Lower lobe of right lung (tissue), 2 donors: ENCODE measurements around the gene PLOD3. TPM values are rescaled to one million over a fixed set of nuclear protein-coding genes. Genes with fewer than 3 reads are reported as not detected.

Source experiments
- ATAC-seq, 2 donors: fragments of 200-7000 bp; cut with Tn5 transposase; one replicate each; pipeline ENCODE4 v1.9.1; 2020 to 2022; ENCODE audit warnings: mild to moderate bottlenecking in 2 of 2, moderate library complexity in 2 of 2
- DNase-seq: peaks from one replicate; pipeline ENCODE4 v3.0.0-alpha.2; 2020
- H3K27ac ChIP-seq: fragments of 200-600 bp; one replicate; pipeline ENCODE4 v1.8.0; 2022
- H3K27me3 ChIP-seq: fragments of 200-600 bp; one replicate; pipeline ENCODE4 v1.8.0; 2022; ENCODE audit warnings: low read depth
- H3K36me3 ChIP-seq: fragments of 200-600 bp; one replicate; pipeline ENCODE4 v1.8.0; 2022; ENCODE audit warnings: mild to moderate bottlenecking
- H3K4me1 ChIP-seq: fragments of 200-600 bp; one replicate; pipeline ENCODE4 v1.8.0; 2022
- H3K4me3 ChIP-seq: fragments of 200-600 bp; one replicate; pipeline ENCODE4 v1.8.0; 2022; ENCODE audit warnings: mild to moderate bottlenecking
- H3K9me3 ChIP-seq: fragments of 200-600 bp; one replicate; pipeline ENCODE4 v1.8.0; 2022
- intact Hi-C: fragments of 100-400 bp; cut with DNase I; formaldehyde crosslinking; loops from one replicate; pipeline ENCODE4 v1.11.0; 2022
- total RNA-seq: library from RNA; stranded (reverse); fragmentation: NEBNext Ultra II Directional; extraction: Animal tissue kit (Norgen Biotek cat#: 25700); gene quantifications from one replicate; pipeline ENCODE4 v1.2.1, GENCODE V29; 2021
- TF ChIP-seq, protein P1 (sequence below): fragments of 200-600 bp; IDR thresholded peaks from one replicate; pipeline ENCODE4 v1.8.0; 2022; ENCODE audit warnings: antibody characterized with exemption, mild to moderate bottlenecking
- donor health status: DM: no; HTN: yes; CAD: no; lungs with severe emphysema.

PLOD3 gene
- total RNA-seq, 1 donor from 2014 or later, result 87.9 TPM

DNA sequence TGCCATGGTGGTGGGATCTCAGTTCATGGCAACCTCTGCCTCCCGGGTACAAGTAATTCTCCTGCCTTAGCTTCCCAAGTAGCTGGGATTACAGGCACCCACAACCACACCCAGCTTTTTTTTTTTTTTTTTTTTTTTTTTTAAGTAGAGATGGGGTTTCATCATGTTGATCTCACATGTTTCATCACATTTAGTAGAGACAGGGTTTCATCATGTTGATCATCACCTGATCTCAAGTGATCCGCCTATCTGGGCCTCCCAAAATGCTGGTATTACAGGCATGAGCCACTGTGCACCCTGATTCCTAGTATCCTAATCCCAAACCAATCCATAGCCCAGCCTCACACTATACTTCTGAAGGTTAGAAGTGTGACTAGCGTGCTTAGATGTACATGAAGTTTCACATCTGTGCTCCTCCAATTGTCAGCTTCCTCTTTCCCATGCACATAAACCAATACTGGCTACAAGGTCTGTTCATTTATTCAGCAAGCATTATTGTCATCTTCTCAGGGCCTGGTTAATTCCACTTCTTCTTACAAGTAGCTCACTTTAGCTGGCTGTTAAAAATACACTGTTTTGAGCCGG lies 30.4 kb downstream of the PLOD3 start:
- H3K36me3 ChIP-seq, result no peaks in the 10 kb centered on the region
- ATAC-seq (no peak), DNase-seq (no peak)
- no peaks in the 10 kb centered on the region for H3K4me1 ChIP-seq
- H3K27ac ChIP-seq, result no peak overlapping the region
- peaks cover 21% of the 10 kb centered on the region for H3K27me3 ChIP-seq
- no peak overlapping the region for H3K4me3 ChIP-seq
- TF ChIP-seq, protein P1, sequence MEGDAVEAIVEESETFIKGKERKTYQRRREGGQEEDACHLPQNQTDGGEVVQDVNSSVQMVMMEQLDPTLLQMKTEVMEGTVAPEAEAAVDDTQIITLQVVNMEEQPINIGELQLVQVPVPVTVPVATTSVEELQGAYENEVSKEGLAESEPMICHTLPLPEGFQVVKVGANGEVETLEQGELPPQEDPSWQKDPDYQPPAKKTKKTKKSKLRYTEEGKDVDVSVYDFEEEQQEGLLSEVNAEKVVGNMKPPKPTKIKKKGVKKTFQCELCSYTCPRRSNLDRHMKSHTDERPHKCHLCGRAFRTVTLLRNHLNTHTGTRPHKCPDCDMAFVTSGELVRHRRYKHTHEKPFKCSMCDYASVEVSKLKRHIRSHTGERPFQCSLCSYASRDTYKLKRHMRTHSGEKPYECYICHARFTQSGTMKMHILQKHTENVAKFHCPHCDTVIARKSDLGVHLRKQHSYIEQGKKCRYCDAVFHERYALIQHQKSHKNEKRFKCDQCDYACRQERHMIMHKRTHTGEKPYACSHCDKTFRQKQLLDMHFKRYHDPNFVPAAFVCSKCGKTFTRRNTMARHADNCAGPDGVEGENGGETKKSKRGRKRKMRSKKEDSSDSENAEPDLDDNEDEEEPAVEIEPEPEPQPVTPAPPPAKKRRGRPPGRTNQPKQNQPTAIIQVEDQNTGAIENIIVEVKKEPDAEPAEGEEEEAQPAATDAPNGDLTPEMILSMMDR, result no peak
- intact Hi-C loops, result no loop called here
- H3K9me3 ChIP-seq, result no peaks in the 10 kb centered on the region

GRCh38 chr7:101186194-101186593 lies 31.2 kb downstream of the PLOD3 start:
- TF ChIP-seq, protein P1, result no peak
- H3K36me3 ChIP-seq, result no peaks in the 10 kb centered on the region
- no peak overlapping the region for H3K4me3 ChIP-seq
- intact Hi-C loops, result no loop called here
- H3K27ac ChIP-seq, result no peak overlapping the region
- no peaks in the 10 kb centered on the region for H3K4me1 ChIP-seq
- no peak for DNase-seq
- no peaks in the 10 kb centered on the region for H3K9me3 ChIP-seq
- H3K27me3 ChIP-seq, result peaks cover 26% of the 10 kb centered on the region
- no peak for ATAC-seq

DNA sequence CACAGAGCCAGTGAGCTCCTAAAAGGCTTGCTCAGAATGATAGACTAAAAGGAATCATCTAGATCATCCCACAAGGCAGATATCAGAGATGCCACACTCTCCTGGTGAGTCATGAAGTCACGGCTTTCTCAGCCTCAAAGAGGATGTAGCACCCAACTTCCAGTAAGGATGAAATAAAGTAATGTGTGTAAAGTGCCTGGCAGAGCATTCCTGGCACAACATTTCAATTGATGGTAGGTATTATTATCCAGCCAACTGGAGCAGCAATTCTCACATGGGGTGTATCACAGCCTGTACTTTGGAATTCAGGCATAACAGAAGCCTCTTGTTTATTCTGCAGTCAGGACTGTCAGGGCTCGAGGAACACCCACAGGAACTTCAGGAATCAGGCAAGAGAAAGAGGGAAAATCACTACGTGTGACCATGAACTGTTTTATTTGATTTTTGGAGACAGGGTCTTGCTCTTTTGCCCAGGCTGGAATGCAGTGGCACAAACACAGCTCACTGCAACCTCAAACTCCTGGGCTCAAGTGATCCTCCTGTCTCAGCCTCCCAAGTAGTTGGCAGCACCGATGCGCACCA lies 32.0 kb downstream of the PLOD3 start:
- TF ChIP-seq, protein P1, result no peak
- DNase-seq (no peak), ATAC-seq (no peak)
- intact Hi-C loops, result no loop called here
- no peaks in the 10 kb centered on the region for H3K36me3 ChIP-seq
- H3K27ac ChIP-seq, result no peak overlapping the region
- H3K4me1 ChIP-seq, result peaks cover under 1% of the 10 kb centered on the region
- H3K4me3 ChIP-seq, result no peak overlapping the region
- no peaks in the 10 kb centered on the region for H3K9me3 ChIP-seq
- H3K27me3 ChIP-seq, result peaks cover 34% of the 10 kb centered on the region

DNA sequence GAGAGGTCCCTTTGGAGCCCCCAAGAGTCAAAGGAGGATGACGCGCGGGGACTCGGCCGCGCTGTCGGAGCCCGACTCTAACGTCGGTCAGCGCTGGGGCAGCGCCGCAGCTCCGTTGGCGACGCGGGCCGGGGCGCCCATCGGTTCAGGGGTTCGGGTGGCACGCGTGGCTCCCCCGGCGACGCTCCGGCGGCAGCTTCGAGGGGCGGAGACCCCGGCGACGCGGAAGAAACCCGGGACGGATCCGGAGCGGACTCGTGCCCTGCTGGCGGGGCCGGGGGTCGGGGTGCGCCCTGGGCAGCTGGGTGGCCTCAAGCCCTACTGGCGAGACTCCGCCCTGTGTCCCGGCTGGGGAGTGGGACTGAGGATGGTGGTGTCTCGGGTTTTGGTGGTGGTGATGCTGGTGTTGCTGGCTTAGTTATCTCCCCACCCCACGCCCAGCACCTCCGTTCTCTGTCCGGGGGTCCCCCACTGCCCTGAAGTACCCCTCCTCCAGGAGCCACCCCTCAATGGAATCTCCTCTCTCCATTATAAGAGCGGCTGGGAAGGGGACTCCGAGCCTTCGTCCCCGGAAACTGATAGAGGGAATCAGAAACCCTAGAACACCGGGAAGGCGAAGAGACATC lies 37.1 kb downstream of the PLOD3 start, which contains the start of gene NAT16:
Gene NAT16, minus strand, starts transcription at position 164 of the 626 bp plus-strand sequence. CDS start 5,486 bp downstream, outside the sequence.
- no peaks in the 10 kb centered on the region for H3K9me3 ChIP-seq
- no peaks in the 10 kb centered on the region for H3K36me3 ChIP-seq
- H3K4me3 ChIP-seq, result no peak within 1 kb of the TSS
- no peak for ATAC-seq
- DNase-seq, result no peak
- TF ChIP-seq, protein P1, result no peak
- peaks cover 79% of the 10 kb centered on the region for H3K27me3 ChIP-seq
- H3K4me1 ChIP-seq, result peaks cover 7% of the 10 kb centered on the region
- no peak within 1 kb of the TSS for H3K27ac ChIP-seq
- intact Hi-C loops, result no loop called here

DNA sequence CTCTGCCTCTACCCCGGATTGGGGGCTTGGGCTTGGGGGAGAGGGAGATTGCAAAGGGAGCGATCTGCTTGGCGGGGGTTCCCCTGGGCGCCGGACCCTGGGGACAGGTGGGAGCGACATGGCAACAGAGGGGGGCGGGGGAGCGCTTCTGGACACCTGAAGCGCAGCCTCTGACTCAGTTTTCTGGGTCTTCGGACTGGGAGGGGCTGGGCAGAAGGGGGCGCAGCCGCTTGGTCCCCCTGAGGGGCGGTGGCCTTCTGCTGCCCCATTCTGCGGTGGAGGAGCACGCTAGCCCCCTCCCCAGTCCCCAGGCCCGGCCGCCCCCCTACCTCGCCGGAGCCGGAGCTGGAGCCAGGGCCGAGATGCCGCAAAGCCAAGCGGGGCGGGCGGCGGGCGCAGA lies 37.7 kb downstream of the PLOD3 start:
- DNase-seq, result no peak
- intact Hi-C loops, result no loop called here
- Histone ChIP-seq H3K4me3 (no peak overlapping the region), H3K27ac (no peak overlapping the region), H3K36me3 (no peaks in the 10 kb centered on the region), H3K4me1 (peaks cover 7% of the 10 kb centered on the region), H3K9me3 (no peaks in the 10 kb centered on the region), H3K27me3 (peaks cover 84% of the 10 kb centered on the region)
- TF ChIP-seq, protein P1, result no peak
- no peak for ATAC-seq
